OCI-LY1 (cell line): ENCODE data around the gene TSPAN3.

ENCODE experiments used
- H2AFZ ChIP-seq: fragments of 200-600 bp; sonication (generic), shearing (Covaris generic); 2 replicates; pipeline ENCODE4 v1.6.0; 2014; ENCODE audit warnings: antibody characterized with exemption, mild to moderate bottlenecking, low read length
- H3F3A ChIP-seq: fragments of 200-600 bp; sonication (generic), shearing (Covaris generic); 2 replicates; pipeline ENCODE4 v1.6.0; 2014; ENCODE audit warnings: mild to moderate bottlenecking, antibody characterized with exemption, low read length, moderate library complexity; ENCODE audit not compliant: insufficient read depth
- H3K27ac ChIP-seq: fragments of 200-600 bp; sonication (generic); 2 replicates; pipeline ENCODE4 v1.5.1; 2014; ENCODE audit warnings: low read length, mixed run types, mild to moderate bottlenecking, low read depth; ENCODE audit not compliant: poor library complexity, severe bottlenecking
- H3K27me3 ChIP-seq: fragments of 200-600 bp; sonication (generic); 2 replicates; pipeline ENCODE4 v1.6.0; 2014; ENCODE audit warnings: antibody characterized with exemption, mild to moderate bottlenecking, low read length, moderate library complexity; ENCODE audit not compliant: insufficient read depth
- H3K36me3 ChIP-seq: fragments of 200-600 bp; sonication (generic); 2 replicates; pipeline ENCODE4 v1.6.1; 2014; ENCODE audit warnings: mild to moderate bottlenecking, antibody characterized with exemption, low read length, moderate library complexity, mixed read lengths; ENCODE audit not compliant: insufficient read depth
- H3K4me1 ChIP-seq: fragments of 200-600 bp; sonication (generic); 2 replicates; pipeline ENCODE4 v1.5.1; 2014; ENCODE audit warnings: mild to moderate bottlenecking, low read length, moderate library complexity; ENCODE audit not compliant: insufficient read depth, severe bottlenecking
- H3K4me2 ChIP-seq: fragments of 200-600 bp; sonication (generic), shearing (Covaris generic); 2 replicates; pipeline ENCODE4 v1.6.1; 2014; ENCODE audit warnings: low read length
- H3K4me3 ChIP-seq: fragments of 200-600 bp; sonication (generic); 2 replicates; pipeline ENCODE4 v1.5.1; 2014; ENCODE audit warnings: low read length, low read depth, mild to moderate bottlenecking, mixed read lengths; ENCODE audit not compliant: poor library complexity, severe bottlenecking
- H3K79me2 ChIP-seq: fragments of 200-600 bp; shearing (Covaris generic); 2 replicates; pipeline ENCODE4 v1.6.1; 2016; ENCODE audit warnings: mixed run types, low read length, mixed read lengths; ENCODE audit not compliant: insufficient read depth
- H3K9ac ChIP-seq: fragments of 200-600 bp; sonication (generic), shearing (Covaris generic); 2 replicates; pipeline ENCODE4 v1.6.1; 2014; ENCODE audit warnings: mild to moderate bottlenecking, low read length, mixed read lengths
- H3K9me2 ChIP-seq: fragments of 200-600 bp; sonication (generic), shearing (Covaris generic); 2 replicates; pipeline ENCODE4 v1.6.1; 2014; ENCODE audit warnings: low read depth, mild to moderate bottlenecking, low read length, mixed read lengths
- H3K9me3 ChIP-seq: fragments of 200-600 bp; shearing (Covaris generic); 2 replicates; pipeline ENCODE4 v1.6.1; 2014; ENCODE audit warnings: low read length, mixed read lengths
- H4K20me1 ChIP-seq: fragments of 200-600 bp; sonication (generic), shearing (Covaris generic); 2 replicates; pipeline ENCODE4 v1.6.0; 2016; ENCODE audit warnings: mild to moderate bottlenecking, low read length; ENCODE audit not compliant: insufficient read depth
- CTCF ChIP-seq: fragments of 200-600 bp; sonication (generic), shearing (Covaris generic); IDR thresholded peaks from 2 replicates; pipeline ENCODE4 v1.5.1; 2017; ENCODE audit warnings: mild to moderate bottlenecking, antibody characterized with exemption, low read length, moderate library complexity, mixed read lengths
- EZH2 ChIP-seq: fragments of 200-600 bp; sonication (generic), shearing (Covaris generic); IDR thresholded peaks from 2 replicates; pipeline ENCODE4 v1.8.0; 2017; ENCODE audit warnings: borderline replicate concordance, mixed run types, mild to moderate bottlenecking, antibody characterized with exemption, low read length, moderate library complexity, mixed read lengths

Gene TSPAN3

GRCh38 chr15:77027697-77028450, 43.0 kb downstream of the TSPAN3 start:
- no peak overlapping the region for H3K27ac ChIP-seq
- no peak overlapping the region for H3K4me3 ChIP-seq
- no peaks in the 10 kb centered on the region for H3K9me3 ChIP-seq
- no peaks in the 10 kb centered on the region for H3F3A ChIP-seq
- no peaks in the 10 kb centered on the region for H3K79me2 ChIP-seq
- H3K27me3 ChIP-seq = no peaks in the 10 kb centered on the region
- no peaks in the 10 kb centered on the region for H3K9me2 ChIP-seq
- peaks cover 6% of the 10 kb centered on the region for H3K4me1 ChIP-seq
- H2AFZ ChIP-seq = no peak overlapping the region
- no peak overlapping the region for H3K9ac ChIP-seq
- H4K20me1 ChIP-seq = no peaks in the 10 kb centered on the region
- no peaks in the 10 kb centered on the region for H3K36me3 ChIP-seq
- TF ChIP-seq EZH2 (no peak), CTCF (no peak)
- no peak overlapping the region for H3K4me2 ChIP-seq

GRCh38 chr15:77027111-77027696, 43.7 kb downstream of the TSPAN3 start:
- no peaks in the 10 kb centered on the region for H3F3A ChIP-seq
- H3K9me2 ChIP-seq = no peaks in the 10 kb centered on the region
- no peak overlapping the region for H3K4me2 ChIP-seq
- H3K4me3 ChIP-seq = no peak overlapping the region
- no peaks in the 10 kb centered on the region for H3K79me2 ChIP-seq
- H4K20me1 ChIP-seq = no peaks in the 10 kb centered on the region
- TF ChIP-seq CTCF (no peak), EZH2 (no peak)
- H3K27ac ChIP-seq = no peak overlapping the region
- H3K9ac ChIP-seq = no peak overlapping the region
- no peaks in the 10 kb centered on the region for H3K36me3 ChIP-seq
- no peak overlapping the region for H2AFZ ChIP-seq
- H3K4me1 ChIP-seq = peaks cover 6% of the 10 kb centered on the region
- H3K9me3 ChIP-seq = no peaks in the 10 kb centered on the region
- no peaks in the 10 kb centered on the region for H3K27me3 ChIP-seq

- Histone ChIP-seq H3K9me2 (no peaks in the 10 kb centered on the region), H3K4me3 (no peak overlapping the region), H3K79me2 (no peaks in the 10 kb centered on the region), H3K36me3 (no peaks in the 10 kb centered on the region), H3F3A (no peaks in the 10 kb centered on the region), H4K20me1 (no peaks in the 10 kb centered on the region), H3K27ac (no peak overlapping the region), H2AFZ (no peak overlapping the region), H3K9me3 (no peaks in the 10 kb centered on the region), H3K9ac (no peak overlapping the region), H3K4me2 (no peak overlapping the region), H3K4me1 (peaks cover 1% of the 10 kb centered on the region), H3K27me3 (no peaks in the 10 kb centered on the region)
- no peak for TF ChIP-seq EZH2
Measured at GRCh38 chr15:77026501-77027110, 44.3 kb downstream of the TSPAN3 start.
